Endothelial cell of umbilical vein (primary cell): ENCODE results near the gene GRAMD1B. TPM values are rescaled to one million over a fixed set of nuclear protein-coding genes. Genes with fewer than 3 reads are reported as not detected.

Experiments
- BruUV-seq: library from RNA; stranded (reverse); fragments of 400-500 nt; replicated peaks from 2 replicates; lab custom pipeline; 2021; lab: Mats Ljungman, UMichigan
- CTCF ChIA-PET: fragments of 300-600, 350-600 bp; sonication (Branson Sonifier 250); formaldehyde crosslinking; loops from one replicate; lab custom pipeline; 2021; ENCODE audit warnings: antibody characterized with exemption, inconsistent platforms; lab: Charles Lee
- POLR2A ChIA-PET: fragments of 300-600, 350-600 bp; sonication (Branson Sonifier 250); formaldehyde crosslinking; loops from one replicate; lab custom pipeline; 2021; ENCODE audit warnings: antibody characterized with exemption, inconsistent platforms; lab: Charles Lee
- DNase-seq: peaks from one replicate; pipeline ENCODE4 v3.0.0-alpha.2; 2011; ENCODE audit warnings: low read depth, low spot score
- FAIRE-seq: peaks from 2 replicates; lab custom pipeline; 2011; peaks lifted over from hg19 to GRCh38; lab: Jason Lieb, UNC
- H2AFZ ChIP-seq: 2 replicates; pipeline ENCODE4 v1.6.0; 2012; ENCODE audit warnings: low read depth, low read length, control low read depth, inconsistent platforms
- H3K27ac ChIP-seq: 2 replicates; pipeline ENCODE4 v1.5.1; 2011; ENCODE audit warnings: low read depth, mild to moderate bottlenecking, control low read depth, low read length, moderate library complexity; ENCODE audit not compliant: insufficient read depth
- H3K27me3 ChIP-seq, 2 experiments: 2 replicates each; pipeline versions ENCODE4 v1.6.0 to v1.6.1; 2011; ENCODE audit warnings: low read length in 2 of 2, mixed read lengths in 1 of 2; ENCODE audit not compliant: control insufficient read depth in 2 of 2, insufficient read depth in 2 of 2
- H3K36me3 ChIP-seq, 2 experiments: 2 replicates in 1 of 2; 3 replicates in 1 of 2; pipeline ENCODE4 v1.5.1; 2011; ENCODE audit warnings: low read length in 2 of 2, mild to moderate bottlenecking in 1 of 2, moderate library complexity in 1 of 2; ENCODE audit not compliant: control insufficient read depth in 2 of 2, insufficient read depth in 2 of 2; ENCODE audit errors: extremely low read depth in 1 of 2
- H3K4me1 ChIP-seq: 3 replicates; pipeline ENCODE4 v1.5.1; 2011; ENCODE audit warnings: mild to moderate bottlenecking, low read length; ENCODE audit not compliant: control insufficient read depth, insufficient read depth; ENCODE audit errors: extremely low read depth
- H3K4me2 ChIP-seq: 2 replicates; pipeline ENCODE4 v1.6.1; 2011; ENCODE audit warnings: low read length, control low read depth, mixed read lengths; ENCODE audit not compliant: insufficient read depth
- H3K4me3 ChIP-seq, 3 experiments: fragments of 200-600 bp in 1 of 3; sonication (generic), shearing (Covaris generic) in 1 of 3; replicated peaks in 1 of 3; 2 replicates each; pipeline ENCODE4 v1.5.1; 2011 to 2016; ENCODE audit warnings: control low read depth in 3 of 3, low read length in 3 of 3, mild to moderate bottlenecking in 2 of 3, inconsistent platforms in 1 of 3, low read depth in 1 of 3, moderate library complexity in 1 of 3; ENCODE audit not compliant: insufficient read depth in 1 of 3
- H3K79me2 ChIP-seq: 2 replicates; pipeline ENCODE4 v1.6.0; 2012; ENCODE audit warnings: low read length, inconsistent platforms; ENCODE audit not compliant: control insufficient read depth, insufficient read depth
- H3K9ac ChIP-seq: replicated peaks from 2 replicates; pipeline ENCODE3; 2011; ENCODE audit warnings: low read length, control low read depth; ENCODE audit not compliant: insufficient read depth; ENCODE audit errors: extremely low read depth
- H3K9me1 ChIP-seq: replicated peaks from 3 replicates; pipeline ENCODE4 v1.6.0; 2011; ENCODE audit warnings: mild to moderate bottlenecking, low read length; ENCODE audit not compliant: control insufficient read depth, insufficient read depth; ENCODE audit errors: extremely low read depth
- H3K9me3 ChIP-seq: replicated peaks from 2 replicates; pipeline ENCODE4 v1.5.1; 2012; ENCODE audit warnings: low read length, inconsistent platforms; ENCODE audit not compliant: control insufficient read depth, insufficient read depth
- H4K20me1 ChIP-seq: replicated peaks from 2 replicates; pipeline ENCODE3; 2011; ENCODE audit warnings: mild to moderate bottlenecking, low read length; ENCODE audit not compliant: control insufficient read depth, insufficient read depth; ENCODE audit errors: extremely low read depth
- EZH2 ChIP-seq: IDR thresholded peaks from 2 replicates; pipeline ENCODE4 v1.6.1; 2012; ENCODE audit warnings: borderline replicate concordance, low read depth, mild to moderate bottlenecking, moderate library complexity, low read length, inconsistent platforms; ENCODE audit not compliant: severe bottlenecking
- FOS ChIP-seq: IDR thresholded peaks from 2 replicates; pipeline ENCODE4 v1.6.1; 2011; ENCODE audit warnings: mild to moderate bottlenecking, low read length, moderate library complexity, borderline replicate concordance; ENCODE audit not compliant: insufficient read depth
- GATA2 ChIP-seq: IDR thresholded peaks from 2 replicates; pipeline ENCODE4 v1.7.0; 2011; ENCODE audit warnings: low read depth, mild to moderate bottlenecking, moderate library complexity, mixed read lengths, low read length; ENCODE audit not compliant: insufficient read length, insufficient read depth
- JUN ChIP-seq: IDR thresholded peaks from 2 replicates; pipeline ENCODE4 v1.6.1; 2011; ENCODE audit warnings: borderline replicate concordance, low read depth; ENCODE audit not compliant: insufficient read length, insufficient read depth
- MYC ChIP-seq: IDR thresholded peaks from one replicate; pipeline ENCODE4 v1.6.1; 2011; ENCODE audit warnings: mild to moderate bottlenecking, low read depth, low read length
- POLR2A ChIP-seq: IDR thresholded peaks from 2 replicates; pipeline ENCODE4 v1.6.1; 2012; ENCODE audit warnings: low read depth, mild to moderate bottlenecking, control low read depth, low read length
- POLR2AphosphoS5 ChIP-seq: IDR thresholded peaks from 2 replicates; pipeline ENCODE4 v1.6.1; 2012; ENCODE audit warnings: low read depth, mild to moderate bottlenecking, control low read depth, low read length, moderate library complexity; ENCODE audit not compliant: insufficient read depth
- dilution Hi-C: fragments of 300-500 bp; cut with MboI; formaldehyde crosslinking; loops from one replicate; pipeline ENCODE4 v1.15.0; 2019; ENCODE audit warnings: low sequenced_read_pairs; ENCODE audit not compliant: extremely low pct_ligation_motif_present
- intact Hi-C: fragments of 100-400 bp; cut with micrococcal nuclease; formaldehyde crosslinking; loops from one replicate; pipeline ENCODE4 v1.10.0; 2022
- polyA plus RNA-seq, 4 experiments: library from polyadenylated mRNA; depleted of rRNA in 3 of 4; stranded (reverse) in 3 of 4; unstranded in 1 of 4; fragments of >200 nt; gene quantifications; 2 replicates each; pipeline versions ENCODE4 v1.2.1 to v1.2.3, GENCODE V29; 2011 to 2012; ENCODE audit warnings: missing spikeins in 1 of 4
- total RNA-seq: library from RNA; stranded (reverse); gene quantifications from 2 replicates; pipeline ENCODE4 v1.2.3, GENCODE V29; 2021
- TF ChIP-seq, protein P1 (sequence below): IDR thresholded peaks from 2 replicates; pipeline ENCODE4 v1.6.1; 2011; ENCODE audit not compliant: insufficient read depth, insufficient read length
- TF ChIP-seq, protein P2 (sequence below), 2 donors: IDR thresholded peaks; 1 replicate in 1 of 2; 2 replicates in 1 of 2; pipeline ENCODE4 v1.5.1; 2011; ENCODE audit warnings: low read length in 2 of 2, mild to moderate bottlenecking in 2 of 2, moderate library complexity in 2 of 2, control low read depth in 1 of 2, inconsistent platforms in 1 of 2, low read depth in 1 of 2; ENCODE audit not compliant: insufficient read depth in 1 of 2; ENCODE audit errors: extremely low read depth in 1 of 2

Gene GRAMD1B
- total and polyA plus RNA-seq, 2 donors (not counting 3 experiments of a cell fraction or from before 2014, with no cell fraction given) = 5.1 to 11.1 TPM

DNA sequence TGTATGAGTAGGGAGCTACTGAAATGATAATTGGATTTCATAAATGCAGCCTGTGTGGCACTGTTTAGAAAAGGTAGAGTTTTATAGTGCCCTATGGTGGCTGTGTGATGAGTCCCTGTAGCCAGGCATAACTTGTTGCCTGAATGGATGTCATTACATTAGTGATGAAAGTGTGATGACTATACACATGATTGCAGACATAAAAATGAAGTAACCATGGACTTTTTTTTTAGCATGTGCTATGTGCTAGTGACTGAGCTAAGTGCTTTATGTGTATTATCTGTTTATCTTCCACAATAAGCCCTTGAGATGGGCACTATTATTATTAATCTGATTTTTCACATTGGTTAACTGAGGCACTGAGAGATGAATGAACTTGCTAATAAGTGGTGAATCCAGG is 13.5 kb upstream of the GRAMD1B start:
- Histone ChIP-seq H3K9ac (no peak overlapping the region), H3K79me2 (no peaks in the 10 kb centered on the region), H3K4me1 (no peaks in the 10 kb centered on the region), H2AFZ (no peak overlapping the region), H3K27ac (no peak overlapping the region), H4K20me1 (no peaks in the 10 kb centered on the region), H3K27me3 (peaks cover 17 to 20% of the 10 kb centered on the region in 2 experiments), H3K9me1 (no peaks in the 10 kb centered on the region), H3K36me3 (no peaks in the 10 kb centered on the region), H3K4me3 (no peak overlapping the region), H3K4me2 (no peak overlapping the region), H3K9me3 (no peaks in the 10 kb centered on the region)
- no TSS peak for BruUV-seq
- no peak for TF ChIP-seq JUN
- no peak for TF ChIP-seq POLR2A
- no peak for TF ChIP-seq FOS
- no peak for TF ChIP-seq EZH2
- no peak for TF ChIP-seq POLR2AphosphoS5
- TF ChIP-seq, protein P1, sequence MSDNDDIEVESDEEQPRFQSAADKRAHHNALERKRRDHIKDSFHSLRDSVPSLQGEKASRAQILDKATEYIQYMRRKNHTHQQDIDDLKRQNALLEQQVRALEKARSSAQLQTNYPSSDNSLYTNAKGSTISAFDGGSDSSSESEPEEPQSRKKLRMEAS = no peak
- no peak for TF ChIP-seq MYC
- no peak for TF ChIP-seq GATA2
- TF ChIP-seq, protein P2, sequence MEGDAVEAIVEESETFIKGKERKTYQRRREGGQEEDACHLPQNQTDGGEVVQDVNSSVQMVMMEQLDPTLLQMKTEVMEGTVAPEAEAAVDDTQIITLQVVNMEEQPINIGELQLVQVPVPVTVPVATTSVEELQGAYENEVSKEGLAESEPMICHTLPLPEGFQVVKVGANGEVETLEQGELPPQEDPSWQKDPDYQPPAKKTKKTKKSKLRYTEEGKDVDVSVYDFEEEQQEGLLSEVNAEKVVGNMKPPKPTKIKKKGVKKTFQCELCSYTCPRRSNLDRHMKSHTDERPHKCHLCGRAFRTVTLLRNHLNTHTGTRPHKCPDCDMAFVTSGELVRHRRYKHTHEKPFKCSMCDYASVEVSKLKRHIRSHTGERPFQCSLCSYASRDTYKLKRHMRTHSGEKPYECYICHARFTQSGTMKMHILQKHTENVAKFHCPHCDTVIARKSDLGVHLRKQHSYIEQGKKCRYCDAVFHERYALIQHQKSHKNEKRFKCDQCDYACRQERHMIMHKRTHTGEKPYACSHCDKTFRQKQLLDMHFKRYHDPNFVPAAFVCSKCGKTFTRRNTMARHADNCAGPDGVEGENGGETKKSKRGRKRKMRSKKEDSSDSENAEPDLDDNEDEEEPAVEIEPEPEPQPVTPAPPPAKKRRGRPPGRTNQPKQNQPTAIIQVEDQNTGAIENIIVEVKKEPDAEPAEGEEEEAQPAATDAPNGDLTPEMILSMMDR (IDR thresholded peaks at IDR 0.05; ENCODE audit: extremely low read depth in 1 of 2, insufficient read depth in 1 of 2, low read depth in 1 of 2, low read length in 2 of 2) = no peak
- no peak for FAIRE-seq
- intact Hi-C loops = no loop called here
- ChIA-PET CTCF (interaction anchor here (0.9 to 2.3 kb wide), 3 partner anchors 9 to 62 kb away, joined by 3 to 5 read pairs (median 4); no protein-coding TSS in a partner anchor), POLR2A (no interaction called here)
- DNase-seq = no peak
- dilution Hi-C loops = no loop called here
